HCT116 (cell line): Measurements from ENCODE around the gene DENR.

Experiments
- CTCF ChIP-seq, 3 experiments: fragments of 200-600 bp in 1 of 3; sonication (generic) in 1 of 3; IDR thresholded peaks in 2 of 3; conservative IDR thresholded peaks in 1 of 3; 2 replicates each; pipeline ENCODE4 v1.5.1; 2012 to 2017; ENCODE audit warnings: low read depth in 2 of 3, low read length in 2 of 3, antibody characterized with exemption in 1 of 3, borderline replicate concordance in 1 of 3, control low read depth in 1 of 3, mild to moderate bottlenecking in 1 of 3, mixed read lengths in 1 of 3, mixed run types in 1 of 3, moderate library complexity in 1 of 3; ENCODE audit not compliant: insufficient read depth in 1 of 3
- POLR2A ChIP-seq: IDR thresholded peaks from 2 replicates; pipeline ENCODE4 v1.7.0; 2011; ENCODE audit warnings: borderline replicate concordance; ENCODE audit not compliant: insufficient read depth, insufficient read length; ENCODE audit errors: extremely low read depth
- POLR2AphosphoS5 ChIP-seq: IDR thresholded peaks from 2 replicates; pipeline ENCODE4 v1.6.1; 2011; ENCODE audit warnings: mild to moderate bottlenecking, low read depth, low read length, moderate library complexity
- ZFX ChIP-seq: fragments of 450-650 bp; IDR thresholded peaks from 2 replicates; pipeline ENCODE4 v1.6.1; 2017

DNA sequence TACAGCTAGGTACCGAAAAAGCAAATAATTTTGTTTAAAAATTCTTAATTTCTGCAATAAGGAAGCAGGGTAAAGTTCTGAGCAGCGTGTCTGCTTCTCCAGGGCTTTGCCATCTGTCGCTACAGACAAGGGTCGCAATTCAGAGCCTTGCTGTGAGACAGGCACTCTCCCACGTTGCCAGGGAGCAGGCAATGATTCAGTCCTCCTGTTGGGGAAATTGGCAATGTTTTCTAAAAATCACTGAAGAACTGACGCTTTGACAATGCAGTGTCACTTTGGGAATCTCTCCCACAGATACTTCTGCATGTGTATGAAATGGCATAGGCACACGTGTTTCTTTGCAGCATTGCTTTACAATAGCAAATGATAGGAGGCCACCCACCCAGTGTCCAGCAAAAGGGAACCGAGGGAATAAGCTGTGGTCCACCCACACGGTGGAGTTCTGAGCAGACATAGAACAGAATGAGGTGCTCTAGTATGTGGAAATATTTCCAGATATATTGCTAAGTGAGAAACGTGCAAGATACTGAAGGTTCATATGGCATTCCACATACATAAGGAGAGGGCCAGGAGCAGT lies 66.7 kb downstream of the DENR start:
- TF ChIP-seq POLR2A = no peak
- no peak for TF ChIP-seq CTCF (IDR thresholded peaks at IDR 0.05 in 2 of 3, conservative IDR thresholded peaks at IDR 0.05 in 1 of 3; ENCODE audit: borderline replicate concordance in 1 of 3, insufficient read depth in 1 of 3, low read depth in 2 of 3, low read length in 2 of 3)
- TF ChIP-seq ZFX = no peak
- no peak for TF ChIP-seq POLR2AphosphoS5
